C4-2B (cell line): ENCODE results near the gene CACNA1B.
"Not testable (repeated sequence)": the region's sequence is repeated elsewhere in the genome, so short reads cannot be mapped to it uniquely, and the experiment has no call there.

ENCODE experiments used
- CTCF ChIP-seq: fragments of 450-650 bp; conservative IDR thresholded peaks from 2 replicates; pipeline ENCODE4 v1.5.1; 2017; ENCODE audit warnings: mild to moderate bottlenecking
- ZFX ChIP-seq: fragments of 450-650 bp; IDR thresholded peaks from 2 replicates; pipeline ENCODE4 v1.6.1; 2017

GRCh38 chr9:138126090-138126857 is 248.7 kb downstream of the CACNA1B start:
- TF ChIP-seq CTCF, ZFX: not testable (repeated sequence)
